GM19324 (cell line): Measurements from ENCODE around the gene SLFN11.
"Not testable (repeated sequence)": the region's sequence is repeated elsewhere in the genome, so short reads cannot be mapped to it uniquely, and the experiment has no call there.

Experiments
- ATAC-seq: cut with Tn5 transposase; IDR thresholded peaks from one replicate; pipeline ENCODE4 v1.9.1; 2021; ENCODE audit warnings: mild to moderate bottlenecking, moderate library complexity; ENCODE audit not compliant: unreplicated experiment, low FRiP score

SLFN11 gene

DNA sequence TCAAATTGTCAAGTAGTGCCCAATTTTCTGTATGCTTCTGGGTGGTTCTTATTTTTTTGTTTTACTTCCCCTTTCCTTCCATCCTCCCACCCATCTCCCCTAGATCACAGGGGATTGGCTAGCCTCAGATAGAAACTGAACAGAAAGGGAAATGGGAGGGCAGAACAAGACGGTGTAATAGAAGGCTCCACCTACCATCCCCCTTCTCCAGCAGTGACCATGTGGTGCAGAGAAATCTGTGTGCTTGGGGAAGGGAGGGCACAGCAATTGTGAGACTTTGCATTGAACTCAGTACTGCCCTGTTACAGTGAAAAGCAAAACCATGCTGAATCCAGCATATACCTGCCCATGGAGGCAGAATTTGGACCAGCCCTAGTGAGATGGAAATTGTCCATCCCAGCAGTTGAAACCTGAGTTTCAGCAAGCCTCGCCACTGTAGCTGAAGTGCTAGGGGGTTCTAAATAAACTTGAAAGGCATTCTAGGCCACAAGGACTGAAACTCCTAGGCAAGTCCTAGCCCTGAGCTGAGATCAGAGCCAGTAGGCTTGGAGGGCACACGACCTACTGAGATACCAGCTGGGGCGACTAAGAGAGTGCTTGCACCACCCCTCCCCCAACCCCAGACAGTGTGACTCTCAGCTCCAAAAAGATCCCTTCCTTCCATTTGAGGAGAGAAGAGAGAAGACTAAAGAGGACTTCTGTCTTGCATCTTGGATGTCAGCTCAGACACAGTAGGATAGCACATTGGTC lies 5.2 kb downstream of the SLFN11 start:
- peak; percentile 92 for ATAC-seq

DNA sequence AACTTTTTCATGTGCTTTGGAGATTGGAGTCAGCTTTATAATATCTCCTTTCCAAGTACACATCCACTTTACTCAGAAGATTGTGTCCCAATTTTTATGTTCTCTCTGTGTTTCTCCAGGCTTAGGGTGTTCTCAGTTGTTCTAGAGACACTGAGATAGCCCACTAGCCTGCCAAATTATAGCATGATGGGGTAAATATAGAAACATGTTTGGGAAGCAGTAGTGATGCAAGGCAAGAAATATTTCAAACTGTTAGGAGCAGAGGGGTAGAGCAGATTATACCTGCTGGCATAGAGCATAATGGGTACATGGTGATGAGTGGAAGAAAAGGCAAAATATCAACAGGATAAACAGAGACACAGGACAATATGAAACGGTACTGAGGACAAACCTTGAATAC lies 12.4 kb downstream of the SLFN11 start:
- no peak for ATAC-seq

- ATAC-seq = no peak
Measured at GRCh38 chr17:35359398-35359797, 14.0 kb downstream of the SLFN11 start.

DNA sequence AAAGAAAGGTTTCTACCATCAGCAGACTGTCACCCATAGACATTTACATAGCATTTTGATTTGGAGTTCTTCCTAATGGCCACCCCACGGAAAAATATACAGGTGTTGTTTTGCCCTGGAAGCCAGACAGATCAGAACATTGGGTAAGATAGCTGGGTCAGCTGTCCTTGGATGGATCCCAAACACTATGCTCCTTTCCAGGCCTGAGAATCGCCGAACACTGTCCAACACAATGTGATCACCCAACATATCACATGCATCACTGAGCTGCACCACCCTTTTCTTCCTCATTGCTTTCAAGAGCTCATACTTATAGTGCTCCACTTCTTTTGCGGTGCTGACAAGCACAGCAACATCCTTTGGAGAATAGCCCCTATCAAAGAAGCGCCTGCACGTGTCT lies 21.1 kb downstream of the SLFN11 start:
- no peak for ATAC-seq

GRCh38 chr17:35350493-35350892 lies 22.9 kb downstream of the SLFN11 start:
- ATAC-seq = no peak

GRCh38 chr17:35345926-35346771 lies 27.3 kb downstream of the SLFN11 start:
- no peak for ATAC-seq

DNA sequence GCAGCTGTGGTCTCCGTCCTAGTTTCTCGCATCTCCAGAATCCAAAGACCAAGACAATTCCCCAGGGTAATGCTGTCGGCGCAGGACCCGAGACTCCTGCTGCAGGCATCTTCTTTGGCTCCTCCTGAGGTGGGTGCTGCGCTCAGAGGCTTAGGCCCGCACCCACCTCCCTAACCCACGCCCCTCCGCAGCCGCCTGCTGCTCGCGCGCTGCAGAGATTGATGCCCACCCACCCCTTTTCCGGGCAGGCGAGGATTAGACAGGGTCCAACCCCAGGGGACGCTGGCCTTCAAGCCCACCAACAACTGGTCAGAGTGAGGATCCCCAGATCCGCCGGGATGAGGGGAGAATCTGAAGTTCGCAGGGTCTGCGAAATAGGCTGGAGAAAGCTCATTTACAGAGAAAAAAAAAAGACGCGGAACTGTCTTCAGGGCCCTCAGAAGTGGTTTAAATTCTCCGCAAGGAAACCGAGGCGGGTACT lies 27.9 kb downstream of the SLFN11 start:
- ATAC-seq = no peak

- ATAC-seq = no peak
Measured at GRCh38 chr17:35344262-35344661, 29.2 kb downstream of the SLFN11 start.

DNA sequence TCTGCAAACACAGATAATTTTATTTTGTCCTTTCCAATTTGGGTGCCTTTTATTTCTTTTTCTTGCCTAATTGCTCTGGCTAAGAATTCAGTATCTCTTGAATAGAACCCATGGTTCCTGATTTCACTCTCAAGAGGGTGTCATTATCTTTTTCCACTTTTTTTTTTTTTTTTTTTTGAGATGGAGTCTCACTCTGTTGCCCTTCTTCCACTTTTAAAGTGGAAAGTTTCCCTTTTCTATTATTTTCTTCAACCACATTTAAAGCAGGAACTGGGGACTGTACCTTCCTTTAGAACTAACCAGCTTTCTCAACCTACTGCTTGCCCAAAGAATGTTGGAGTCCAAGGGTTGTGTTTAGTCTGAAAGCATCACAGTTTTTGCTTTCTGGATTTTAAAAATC lies 31.1 kb downstream of the SLFN11 start:
- ATAC-seq = no peak

- ATAC-seq = no peak
Measured at GRCh38 chr17:35341411-35341992, 31.9 kb downstream of the SLFN11 start.

DNA sequence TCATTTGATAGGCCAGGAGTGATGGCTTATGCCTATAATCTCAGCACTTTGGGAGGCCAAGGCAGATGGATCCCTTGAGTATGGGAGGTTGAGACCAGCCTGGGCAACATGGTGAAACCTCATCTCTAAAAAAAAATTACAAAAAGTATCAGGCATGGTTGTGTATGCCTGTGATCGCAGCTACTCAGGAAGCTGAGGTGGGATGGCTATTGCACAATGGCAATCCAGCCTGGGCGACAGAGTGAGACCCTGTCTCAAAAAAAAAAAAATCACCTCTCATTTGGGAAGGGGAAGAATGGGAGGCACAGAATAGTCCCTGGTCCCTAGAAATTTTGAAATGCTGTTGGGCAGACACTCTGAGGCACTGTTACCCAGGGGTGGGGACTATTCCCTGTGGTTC lies 35.2 kb downstream of the SLFN11 start:
- no peak for ATAC-seq

- ATAC-seq = no peak
Measured at GRCh38 chr17:35337364-35337763, 36.1 kb downstream of the SLFN11 start.

GRCh38 chr17:35333578-35333977 lies 39.8 kb downstream of the SLFN11 start:
- ATAC-seq = not testable (repeated sequence)

GRCh38 chr17:35322749-35323148 lies 50.7 kb downstream of the SLFN11 start:
- ATAC-seq = no peak

DNA sequence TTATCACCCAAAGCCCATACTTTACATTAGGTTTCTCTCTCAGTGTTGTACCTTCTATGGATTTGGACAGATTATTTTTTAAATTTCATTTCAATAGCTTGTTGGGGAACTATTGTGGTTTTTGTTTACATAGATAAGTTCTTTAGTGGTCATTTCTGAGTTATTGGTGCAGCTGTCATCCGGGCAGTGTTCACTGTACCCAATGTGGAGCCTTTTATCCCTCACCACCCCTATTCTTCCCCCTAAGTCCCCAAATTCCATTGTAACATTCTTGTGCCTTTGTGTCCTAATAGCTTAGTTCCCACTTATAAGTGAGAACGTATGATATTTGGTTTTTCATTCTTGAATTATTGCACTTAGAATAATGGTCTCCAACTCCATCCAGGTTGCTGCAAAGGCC lies 57.5 kb downstream of the SLFN11 start:
- ATAC-seq = no peak

- ATAC-seq = no peak
Measured at GRCh38 chr17:35315283-35315682, 58.1 kb downstream of the SLFN11 start.

GRCh38 chr17:35314415-35315216 lies 58.8 kb downstream of the SLFN11 start:
- no peak for ATAC-seq

DNA sequence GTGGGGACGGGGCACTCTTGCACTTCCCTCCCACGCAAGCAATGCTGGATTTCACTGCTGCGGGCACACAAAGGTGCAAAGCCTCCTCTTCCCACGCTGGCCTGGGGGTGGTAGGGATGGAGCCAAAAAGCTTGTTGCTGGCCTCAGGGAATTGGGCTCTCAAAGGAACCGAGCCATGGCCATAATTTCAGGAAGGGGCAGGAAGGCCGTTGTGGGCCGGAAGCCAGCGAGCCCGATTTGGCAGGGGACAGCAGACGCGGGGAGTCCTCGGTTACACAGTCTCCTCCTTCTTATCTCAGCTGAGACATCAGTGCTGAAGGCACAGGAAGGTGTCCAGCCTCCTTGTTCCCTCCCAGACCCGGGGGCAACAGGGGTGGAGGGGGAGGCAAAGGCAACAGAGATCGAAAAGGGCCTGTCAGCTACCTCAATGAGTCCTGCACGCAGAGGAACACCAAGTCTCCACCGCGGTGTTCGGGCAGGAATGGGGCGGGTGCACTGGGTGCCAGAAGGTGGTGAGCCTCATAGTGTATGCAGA lies 59.5 kb downstream of the SLFN11 start:
- no peak for ATAC-seq

GRCh38 chr17:35312790-35313711 lies 60.4 kb downstream of the SLFN11 start:
- ATAC-seq = peak; percentile 73
